K562 (cell line): ENCODE measurements around the gene JAKMIP1. TPM values are rescaled to one million over a fixed set of nuclear protein-coding genes. Genes with fewer than 3 reads are reported as not detected.

ENCODE experiments used
- ATAC-seq: fragments of 200-7000 bp; cut with Tn5 transposase; 3 replicates; pipeline ENCODE4 v1.9.1; 2020; ENCODE audit warnings: moderate library complexity
- BruUV-seq: library from RNA; stranded (reverse); fragments of 400-500 nt; replicated peaks from 2 replicates; lab custom pipeline; 2021; lab: Mats Ljungman, UMichigan
- CTCF ChIA-PET: fragments of 300-600 bp; formaldehyde crosslinking; extraction: SDS; loops from one replicate; lab custom pipeline; 2021; ENCODE audit warnings: low intra/inter-chr PET ratio; lab: Yijun Ruan, JAX
- POLR2A ChIA-PET: fragments of 300-600, 350-650 bp; sonication (Branson Sonifier 250); formaldehyde crosslinking; extraction: SDS; loops from one replicate; lab custom pipeline; 2021; ENCODE audit warnings: antibody characterized with exemption, inconsistent platforms; lab: Yijun Ruan, JAX
- DNase-seq, 4 experiments: peaks; one replicate each; pipeline versions ENCODE4 v3.0.0 to v3.0.0-alpha.2; 2011 to 2018; ENCODE audit warnings: low spot score in 3 of 4, mixed read lengths in 3 of 4; ENCODE audit errors: extremely low read depth in 1 of 4
- FAIRE-seq: peaks from 2 replicates; lab custom pipeline; 2011; peaks lifted over from hg19 to GRCh38; lab: Jason Lieb, UNC
- H2AFZ ChIP-seq: 2 replicates; pipeline ENCODE4 v1.6.0; 2011; ENCODE audit warnings: low read depth, low read length, control low read depth, inconsistent platforms
- H3K27ac ChIP-seq: fragments of 200-600 bp; 3 replicates; pipeline ENCODE4 v1.8.0; 2011; ENCODE audit warnings: low read depth, mild to moderate bottlenecking, control low read depth, inconsistent platforms, low read length, moderate library complexity, mixed read lengths; ENCODE audit errors: extremely low read depth
- H3K27me3 ChIP-seq, 2 experiments: fragments of 300-600 bp in 1 of 2; 2 replicates in 1 of 2; 3 replicates in 1 of 2; pipeline versions ENCODE4 v1.6.0 to v1.8.0; 2011; ENCODE audit warnings: inconsistent platforms in 2 of 2, low read length in 2 of 2, mild to moderate bottlenecking in 1 of 2, mixed read lengths in 1 of 2, moderate library complexity in 1 of 2; ENCODE audit not compliant: control insufficient read depth in 2 of 2, insufficient read depth in 2 of 2
- H3K36me3 ChIP-seq: fragments of 300-600 bp; 3 replicates; pipeline ENCODE4 v1.8.0; 2011; ENCODE audit warnings: mild to moderate bottlenecking, low read length, inconsistent platforms; ENCODE audit not compliant: control insufficient read depth, insufficient read depth
- H3K4me1 ChIP-seq, 2 experiments: fragments of 200-600 bp in 1 of 2; replicated peaks in 1 of 2; 2 replicates in 1 of 2; 3 replicates in 1 of 2; pipeline versions ENCODE4 v1.5.1 to v1.8.0; 2011; ENCODE audit warnings: inconsistent platforms in 2 of 2, low read length in 2 of 2, mild to moderate bottlenecking in 1 of 2, mixed read lengths in 1 of 2, moderate library complexity in 1 of 2; ENCODE audit not compliant: control insufficient read depth in 2 of 2, insufficient read depth in 2 of 2
- H3K4me2 ChIP-seq: 2 replicates; pipeline ENCODE4 v1.6.1; 2011; ENCODE audit warnings: low read length, control low read depth, inconsistent platforms, mixed read lengths; ENCODE audit not compliant: insufficient read depth
- H3K4me3 ChIP-seq: fragments of 200-600 bp; sonication (generic), shearing (Covaris generic); 2 replicates; pipeline ENCODE4 v1.5.1; 2016; ENCODE audit warnings: control low read depth, inconsistent platforms
- H3K79me2 ChIP-seq: fragments of 200-600 bp; 3 replicates; pipeline ENCODE4 v1.8.0; 2011; ENCODE audit warnings: low read length, inconsistent platforms; ENCODE audit not compliant: control insufficient read depth, insufficient read depth
- H3K9ac ChIP-seq, 2 experiments: 2 replicates each; pipeline versions ENCODE4 v1.6.0 to v1.6.1; 2011; ENCODE audit warnings: low read depth in 2 of 2, low read length in 2 of 2, control low read depth in 1 of 2, inconsistent platforms in 1 of 2, mild to moderate bottlenecking in 1 of 2, mixed read lengths in 1 of 2; ENCODE audit not compliant: insufficient read depth in 1 of 2
- H3K9me1 ChIP-seq: one replicate; pipeline ENCODE4 v1.6.0; 2011; ENCODE audit warnings: inconsistent platforms, mild to moderate bottlenecking, low read length, moderate library complexity; ENCODE audit not compliant: control insufficient read depth, insufficient read depth
- H3K9me3 ChIP-seq: replicated peaks from 2 replicates; pipeline ENCODE4 v1.5.1; 2011; ENCODE audit warnings: low read depth, low read length, inconsistent platforms; ENCODE audit not compliant: control insufficient read depth, insufficient read depth
- H4K20me1 ChIP-seq: replicated peaks from 2 replicates; pipeline ENCODE4 v1.6.1; 2011; ENCODE audit warnings: low read length, inconsistent platforms, mixed read lengths; ENCODE audit not compliant: control insufficient read depth, insufficient read depth
- ARID2 ChIP-seq: fragments of 450-650 bp; IDR thresholded peaks from 2 replicates; pipeline ENCODE4 v1.6.1; 2017; ENCODE audit warnings: antibody characterized with exemption, mild to moderate bottlenecking
- CEBPB ChIP-seq: fragments of 450-650 bp; IDR thresholded peaks from 2 replicates; pipeline ENCODE4 v1.6.1; 2016; ENCODE audit warnings: missing genetic modification characterization, missing compliant biosample characterization
- CTCF ChIP-seq, 3 experiments: IDR thresholded peaks in 2 of 3; conservative IDR thresholded peaks in 1 of 3; 2 replicates each; pipeline ENCODE4 v1.5.1; 2011 to 2012; ENCODE audit warnings: low read length in 3 of 3, mild to moderate bottlenecking in 3 of 3, control low read depth in 2 of 3, improper control_type of control experiment in 1 of 3, inconsistent platforms in 1 of 3, low read depth in 1 of 3, mixed read lengths in 1 of 3, moderate library complexity in 1 of 3; ENCODE audit not compliant: insufficient read depth in 2 of 3
- ILF3 ChIP-seq: fragments of 450-650 bp; IDR thresholded peaks from 2 replicates; pipeline ENCODE4 v1.6.1; 2018; ENCODE audit warnings: antibody characterized with exemption, mild to moderate bottlenecking, moderate library complexity, borderline replicate concordance
- MCM3 ChIP-seq: fragments of 450-650 bp; IDR thresholded peaks from 2 replicates; pipeline ENCODE4 v1.6.1; 2016
- RAD21 ChIP-seq, 2 experiments: fragments of 250-450 bp in 1 of 2; fragments of 450-650 bp in 1 of 2; sonication (Bioruptor Pico) in 1 of 2; formaldehyde crosslinking in 1 of 2; IDR thresholded peaks in 1 of 2; conservative IDR thresholded peaks in 1 of 2; 2 replicates each; pipeline versions ENCODE4 v1.4.0 to v1.8.0; 2020 to 2022; ENCODE audit warnings: mild to moderate bottlenecking in 2 of 2, moderate library complexity in 1 of 2
- REST ChIP-seq, 2 experiments: fragments of 450-650 bp; formaldehyde crosslinking in 1 of 2; IDR thresholded peaks; 2 replicates each; pipeline versions ENCODE4 v1.4.0 to v1.6.1; 2014 to 2020; ENCODE audit warnings: mild to moderate bottlenecking in 2 of 2, borderline replicate concordance in 1 of 2, low read depth in 1 of 2
- SMC3 ChIP-seq: conservative IDR thresholded peaks from 2 replicates; pipeline ENCODE4 v1.6.1; 2011; ENCODE audit warnings: low read depth, low read length, improper control_type of control experiment; ENCODE audit not compliant: insufficient read depth
- TBL1XR1 ChIP-seq, 2 experiments: IDR thresholded peaks; 2 replicates each; pipeline ENCODE4 v1.6.1; 2012; ENCODE audit warnings: improper control_type of control experiment in 2 of 2, low read length in 2 of 2, mild to moderate bottlenecking in 1 of 2
- WGBS: fragments of 100-300 bp; shearing (Covaris generic); methylation state at CpG from one replicate; pipeline ENCODE4 v1.1.6; 2016; ENCODE audit warnings: low coverage, mixed read lengths; ENCODE audit not compliant: insufficient coverage; ENCODE audit errors: missing lambda C conversion rate; 5-methylcytosine and 5-hydroxymethylcytosine counted together
- in situ Hi-C: fragments of 300-500 bp; cut with MboI; formaldehyde crosslinking; loops from 4 replicates; pipeline ENCODE4 v1.15.0; 2018; ENCODE audit warnings: inconsistent platforms, mixed read lengths
- intact Hi-C: fragments of 100-400 bp; cut with micrococcal nuclease; formaldehyde crosslinking; loops from 2 replicates; pipeline ENCODE4 v1.14.2; 2022
- polyA plus RNA-seq, 8 experiments: library from polyadenylated mRNA; depleted of rRNA in 4 of 8; stranded (reverse) in 5 of 8; unstranded in 3 of 8; fragments of >200 nt; fragmentation: Nextera tagmentation in 2 of 8; fragmentation: Illumina TruSeq in 1 of 8; extraction: Ambion mirVana in 2 of 8; extraction: Trizol in 1 of 8; gene quantifications; 2 replicates each; pipeline versions ENCODE4 v1.2.1 to v1.2.3, GENCODE V29; 2011 to 2014; ENCODE audit warnings: inconsistent platforms in 1 of 8, missing spikeins in 1 of 8
- total RNA-seq, 7 experiments: library from RNA; depleted of rRNA in 6 of 7; stranded (reverse); fragments of >200 nt in 6 of 7; fragmentation: Illumina TruSeq in 2 of 7; extraction: Trizol in 2 of 7; gene quantifications; 2 replicates each; pipeline versions ENCODE4 v1.2.1 to v1.2.3, GENCODE V29; 2011 to 2021; ENCODE audit warnings: low replicate concordance in 1 of 7

JAKMIP1 gene
- total and polyA plus RNA-seq, 9 of the 15 experiments (the other 6 are each of a cell fraction or from before 2014, with no cell fraction given): not detected

DNA sequence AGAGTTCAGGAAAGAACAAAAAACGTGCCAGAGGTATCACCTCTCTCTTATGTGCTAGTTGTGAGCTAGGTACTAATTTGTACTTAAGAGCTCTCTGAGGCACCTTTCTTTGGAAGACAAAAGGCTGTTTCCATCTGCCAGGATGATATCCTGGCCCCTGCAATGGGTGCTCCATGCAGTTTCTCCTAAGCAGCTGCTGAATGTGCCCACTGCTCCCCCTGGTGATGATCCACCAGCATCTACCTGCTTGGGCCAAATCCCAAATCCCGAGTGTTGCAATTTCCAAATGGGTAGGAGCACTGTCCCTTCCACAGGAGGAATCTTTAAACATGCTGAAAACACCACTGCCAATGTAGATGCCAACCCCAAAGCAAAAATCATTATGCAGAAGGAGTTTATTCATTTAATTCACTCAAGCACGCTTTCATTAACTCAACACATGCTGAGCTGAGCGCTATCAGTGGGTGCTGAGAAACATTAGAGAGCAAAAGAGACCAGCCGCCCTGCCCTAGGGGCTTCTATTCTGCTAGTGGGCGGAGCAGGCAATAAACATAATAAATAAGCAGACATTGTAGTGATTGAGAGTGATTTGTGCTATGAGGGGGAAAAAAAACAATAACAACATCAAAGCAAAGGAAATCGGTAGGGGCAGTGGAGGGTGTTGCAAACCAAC lies 112.5 kb downstream of the JAKMIP1 start:
- Histone ChIP-seq H3K4me1 (no peaks in the 10 kb centered on the region), H3K27me3 (peaks cover 0 to 4% of the 10 kb centered on the region in 2 experiments; a peak in 1 of 5 replicates), H3K27ac (no peak overlapping the region), H3K4me3 (no peak overlapping the region), H3K9me3 (no peaks in the 10 kb centered on the region), H3K36me3 (no peaks in the 10 kb centered on the region), H3K79me2 (no peaks in the 10 kb centered on the region), H3K9ac (no peak overlapping the region), H3K9me1 (no peaks in the 10 kb centered on the region), H4K20me1 (no peaks in the 10 kb centered on the region), H3K4me2 (no peak overlapping the region), H2AFZ (no peak overlapping the region)
- ChIA-PET POLR2A (interaction anchor here (1.1 kb wide), 1 partner anchor 35 kb away, joined by 3 read pairs; no protein-coding TSS in a partner anchor), CTCF (interaction anchor here (2.3 kb wide), 1 partner anchor 89 kb away, joined by 15 read pairs; no protein-coding TSS in a partner anchor)
- FAIRE-seq (peak; percentile 62), DNase-seq (peak; percentile 15 to 44 (median 32)), ATAC-seq (0 out of 3 replicates have a peak, but pooled peaks have one; percentile 49)
- intact Hi-C loops: loop anchor here (1.0 kb wide), 1 partner anchor 90 kb away; no protein-coding TSS in a partner anchor
- peak; percentile 48 to 66 (median 64); a peak in 5 of 6 replicates for TF ChIP-seq CTCF (IDR thresholded peaks at IDR 0.05 in 2 of 3, conservative IDR thresholded peaks at IDR 0.05 in 1 of 3; ENCODE audit: insufficient read depth in 2 of 3, low read depth in 1 of 3, low read length in 3 of 3)
- no peak for TF ChIP-seq ARID2
- TF ChIP-seq CEBPB (tag): peak; percentile 36; the same call in 1 of the 2 replicates
- peak; percentile 45; the same call in 1 of the 2 replicates for TF ChIP-seq REST (IDR thresholded peaks at IDR 0.05; ENCODE audit: borderline replicate concordance)
- no peak for TF ChIP-seq REST (CRISPR knock-in tag; IDR thresholded peaks at IDR 0.05; ENCODE audit: low read depth)
- peak; percentile 29 to 55 for TF ChIP-seq RAD21 (CRISPR knock-in tag; conservative IDR thresholded peaks at IDR 0.05 in 1 of 2, IDR thresholded peaks at IDR 0.05 in 1 of 2)
- TF ChIP-seq ILF3: no peak
- peak; percentile 50; the same call in 1 of the 2 replicates for TF ChIP-seq SMC3
- no peak for TF ChIP-seq TBL1XR1 (IDR thresholded peaks at IDR 0.05; ENCODE audit: low read length in 2 of 2)
- no peak for TF ChIP-seq MCM3
- in situ Hi-C loops: no loop called here
- no TSS peak for BruUV-seq
- WGBS: 2% methylated on average over 7 of the region's 7 CpGs
